Esophagus mucosa (tissue), 1 donor: ENCODE results near the gene OR1I1. TPM values are rescaled to one million over a fixed set of nuclear protein-coding genes. Genes with fewer than 3 reads are reported as not detected.

ENCODE experiments used
- total RNA-seq: library from RNA; stranded (reverse); gene quantifications from one replicate; pipeline ENCODE4 v1.2.4, GENCODE V29; 2023
- donor health status: DM: yes; HTN: yes; CAD: no.

Gene OR1I1
- total RNA-seq, 1 donor from 2014 or later, result not detected

Other genes with a start within 250 kb of the OR1I1 start
- gene OR7A5, start 247.0 kb upstream of the OR1I1 start, total RNA-seq, result not detected
- gene OR7C1, start 247.0 kb upstream of the OR1I1 start, total RNA-seq, result not detected
- not detected for gene OR7A10, start 233.3 kb upstream of the OR1I1 start, total RNA-seq
- not detected for gene OR7A17, start 196.1 kb upstream of the OR1I1 start, total RNA-seq
- not detected for gene OR7C2, start 140.7 kb upstream of the OR1I1 start, total RNA-seq
- gene SLC1A6, start 102.3 kb upstream of the OR1I1 start, total RNA-seq, result not detected
- gene CASP14, start 32.7 kb upstream of the OR1I1 start, total RNA-seq, result 0.16 TPM
- gene SYDE1, start 25.2 kb downstream of the OR1I1 start, total RNA-seq, result 2.4 TPM
- gene NOTCH3, start 118.8 kb downstream of the OR1I1 start, total RNA-seq, result 149 TPM
- gene EPHX3, start 150.2 kb downstream of the OR1I1 start, total RNA-seq, result 34.6 TPM